Astrocyte (in vitro differentiated cells and primary cell): ENCODE measurements around the gene PHTF1. TPM values are rescaled to one million over a fixed set of nuclear protein-coding genes. Genes with fewer than 3 reads are reported as not detected.

ENCODE experiments used
- DNase-seq: peaks from one replicate; pipeline ENCODE4 v3.0.0-alpha.2; 2010; ENCODE audit warnings: low read depth
- FAIRE-seq: peaks from 2 replicates; lab custom pipeline; 2011; peaks lifted over from hg19 to GRCh38; lab: Jason Lieb, UNC
- H2AFZ ChIP-seq: 2 replicates; pipeline ENCODE4 v1.6.0; 2012; ENCODE audit warnings: low read depth, low read length, inconsistent platforms
- H3K27ac ChIP-seq: 2 replicates; pipeline ENCODE4 v1.5.1; 2011; ENCODE audit warnings: low read depth, low read length, inconsistent platforms
- H3K27me3 ChIP-seq: 2 replicates; pipeline ENCODE4 v1.6.0; 2011; ENCODE audit warnings: low read length, inconsistent platforms; ENCODE audit not compliant: insufficient read depth
- H3K36me3 ChIP-seq: 2 replicates; pipeline ENCODE4 v1.5.1; 2011; ENCODE audit warnings: low read length, inconsistent platforms; ENCODE audit not compliant: insufficient read depth
- H3K4me1 ChIP-seq: 2 replicates; pipeline ENCODE4 v1.5.1; 2011; ENCODE audit warnings: low read length, inconsistent platforms; ENCODE audit not compliant: insufficient read depth
- H3K4me2 ChIP-seq: 2 replicates; pipeline ENCODE4 v1.6.0; 2012; ENCODE audit warnings: low read length, inconsistent platforms
- H3K4me3 ChIP-seq: 2 replicates; pipeline ENCODE4 v1.5.1; 2011; ENCODE audit warnings: low read depth, mild to moderate bottlenecking, low read length, inconsistent platforms; ENCODE audit not compliant: insufficient read depth
- H3K79me2 ChIP-seq: 2 replicates; pipeline ENCODE4 v1.6.0; 2012; ENCODE audit warnings: mild to moderate bottlenecking, low read length, inconsistent platforms; ENCODE audit not compliant: insufficient read depth
- H3K9ac ChIP-seq: 2 replicates; pipeline ENCODE4 v1.6.0; 2012; ENCODE audit warnings: mild to moderate bottlenecking, low read length, inconsistent platforms
- H3K9me3 ChIP-seq: 2 replicates; pipeline ENCODE4 v1.5.1; 2012; ENCODE audit warnings: low read depth, mild to moderate bottlenecking, low read length, inconsistent platforms; ENCODE audit not compliant: insufficient read depth
- H4K20me1 ChIP-seq: 2 replicates; pipeline ENCODE4 v1.6.0; 2012; ENCODE audit warnings: low read length, inconsistent platforms; ENCODE audit not compliant: insufficient read depth
- H3K27ac Mint-ChIP-seq: one replicate; pipeline ENCODE4 v1.8.0; 2021; ENCODE audit warnings: mild to moderate bottlenecking, mixed read lengths; ENCODE audit not compliant: unreplicated experiment
- H3K27me3 Mint-ChIP-seq: one replicate; pipeline ENCODE4 v1.8.0; 2021; ENCODE audit warnings: low read depth, mixed read lengths; ENCODE audit not compliant: unreplicated experiment
- H3K36me3 Mint-ChIP-seq: one replicate; pipeline ENCODE4 v1.8.0; 2021; ENCODE audit warnings: low read depth, mixed read lengths; ENCODE audit not compliant: unreplicated experiment
- H3K4me1 Mint-ChIP-seq: one replicate; pipeline ENCODE4 v1.8.0; 2021; ENCODE audit warnings: low read depth, mixed read lengths; ENCODE audit not compliant: unreplicated experiment
- H3K4me3 Mint-ChIP-seq: one replicate; pipeline ENCODE4 v1.8.0; 2021; ENCODE audit warnings: mild to moderate bottlenecking, moderate library complexity, mixed read lengths; ENCODE audit not compliant: unreplicated experiment
- H3K9me3 Mint-ChIP-seq: one replicate; pipeline ENCODE4 v1.8.0; 2021; ENCODE audit warnings: mild to moderate bottlenecking, mixed read lengths; ENCODE audit not compliant: unreplicated experiment
- EZH2 ChIP-seq: IDR thresholded peaks from 2 replicates; pipeline ENCODE4 v1.6.1; 2012; ENCODE audit warnings: mild to moderate bottlenecking, low read length, inconsistent platforms; ENCODE audit not compliant: insufficient read depth
- total RNA-seq: library from RNA; stranded (reverse); gene quantifications from 2 replicates; pipeline ENCODE4 v1.2.1, GENCODE V29; 2021
- TF ChIP-seq, protein P1 (sequence below): IDR thresholded peaks from 2 replicates; pipeline ENCODE4 v1.5.1; 2011; ENCODE audit warnings: low read depth, mild to moderate bottlenecking, inconsistent platforms, low read length, moderate library complexity; ENCODE audit not compliant: insufficient read depth

PHTF1 gene
- total RNA-seq, 1 donor from 2014 or later, result 36.4 TPM

DNA sequence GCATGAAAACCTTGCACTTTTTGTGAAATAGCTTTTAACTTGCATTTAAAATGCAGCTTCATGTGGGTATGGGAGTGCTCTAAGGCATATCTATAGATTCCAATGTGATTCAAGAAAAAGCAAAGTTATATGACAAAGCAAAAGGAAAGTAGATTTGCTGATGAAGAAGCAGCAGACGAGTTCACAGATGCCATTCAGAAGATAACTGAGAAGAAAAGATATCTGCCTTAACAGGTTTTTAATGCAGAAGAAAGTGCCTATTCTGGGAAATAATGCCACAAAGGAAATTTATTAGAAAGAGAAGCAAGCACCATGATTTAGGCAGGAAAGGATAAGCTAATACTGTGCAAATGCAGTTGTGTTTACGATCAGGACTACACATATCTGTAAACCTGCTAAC is 68.1 kb downstream of the PHTF1 start:
- Histone ChIP-seq H3K36me3 (no peaks in the 10 kb centered on the region), H3K4me2 (no peak overlapping the region), H3K9me3 (peaks cover 4% of the 10 kb centered on the region), H3K9ac (no peak overlapping the region), H3K4me3 (no peak overlapping the region), H3K4me1 (no peaks in the 10 kb centered on the region), H2AFZ (no peak overlapping the region), H3K27me3 (no peaks in the 10 kb centered on the region), H4K20me1 (no peaks in the 10 kb centered on the region), H3K27ac (no peak overlapping the region), H3K79me2 (no peaks in the 10 kb centered on the region)
- TF ChIP-seq, protein P1, sequence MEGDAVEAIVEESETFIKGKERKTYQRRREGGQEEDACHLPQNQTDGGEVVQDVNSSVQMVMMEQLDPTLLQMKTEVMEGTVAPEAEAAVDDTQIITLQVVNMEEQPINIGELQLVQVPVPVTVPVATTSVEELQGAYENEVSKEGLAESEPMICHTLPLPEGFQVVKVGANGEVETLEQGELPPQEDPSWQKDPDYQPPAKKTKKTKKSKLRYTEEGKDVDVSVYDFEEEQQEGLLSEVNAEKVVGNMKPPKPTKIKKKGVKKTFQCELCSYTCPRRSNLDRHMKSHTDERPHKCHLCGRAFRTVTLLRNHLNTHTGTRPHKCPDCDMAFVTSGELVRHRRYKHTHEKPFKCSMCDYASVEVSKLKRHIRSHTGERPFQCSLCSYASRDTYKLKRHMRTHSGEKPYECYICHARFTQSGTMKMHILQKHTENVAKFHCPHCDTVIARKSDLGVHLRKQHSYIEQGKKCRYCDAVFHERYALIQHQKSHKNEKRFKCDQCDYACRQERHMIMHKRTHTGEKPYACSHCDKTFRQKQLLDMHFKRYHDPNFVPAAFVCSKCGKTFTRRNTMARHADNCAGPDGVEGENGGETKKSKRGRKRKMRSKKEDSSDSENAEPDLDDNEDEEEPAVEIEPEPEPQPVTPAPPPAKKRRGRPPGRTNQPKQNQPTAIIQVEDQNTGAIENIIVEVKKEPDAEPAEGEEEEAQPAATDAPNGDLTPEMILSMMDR, result no peak
- no peak for TF ChIP-seq EZH2
- Mint-ChIP-seq H3K4me3 (no peak overlapping the region), H3K36me3 (peaks cover 21% of the 10 kb centered on the region), H3K27me3 (no peaks in the 10 kb centered on the region), H3K4me1 (no peaks in the 10 kb centered on the region), H3K9me3 (peaks cover 6% of the 10 kb centered on the region), H3K27ac (no peak overlapping the region)
- FAIRE-seq (no peak), DNase-seq (no peak)

DNA sequence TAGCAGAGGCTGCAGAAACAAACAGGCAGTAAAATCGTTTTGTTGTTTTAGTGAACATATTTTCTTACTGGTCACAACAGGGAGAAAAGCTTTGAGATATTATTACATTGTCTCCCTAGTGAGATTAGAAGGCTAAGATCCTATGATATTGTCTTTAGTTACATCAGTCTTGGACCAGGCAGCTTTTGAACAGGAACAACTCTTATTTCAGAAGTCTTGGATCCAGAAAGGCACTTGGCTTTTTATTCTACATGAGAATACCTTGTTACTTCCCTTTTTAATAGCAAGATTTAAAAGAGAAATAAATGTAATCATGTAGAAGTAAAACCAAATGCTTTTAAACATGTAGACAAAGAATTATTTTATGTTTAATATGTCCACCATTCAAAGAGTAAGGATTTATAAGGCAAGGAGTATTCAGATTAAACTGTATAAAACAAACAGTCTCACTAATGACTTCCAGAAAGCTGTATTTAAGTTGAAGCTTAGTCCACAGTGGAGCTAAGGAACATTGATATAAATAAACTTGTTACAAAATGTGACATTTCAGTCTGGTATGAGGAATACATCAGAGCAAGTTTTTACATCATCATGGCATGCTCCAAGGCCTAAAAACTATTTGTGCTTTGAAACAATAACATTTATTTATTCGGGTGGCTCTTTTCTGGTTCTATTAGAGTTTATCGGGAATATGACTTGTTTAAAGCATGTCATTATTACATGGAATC is 72.2 kb downstream of the PHTF1 start:
- Mint-ChIP-seq H3K9me3 (peaks cover 2% of the 10 kb centered on the region), H3K27ac (no peak overlapping the region), H3K4me3 (no peak overlapping the region), H3K36me3 (peaks cover 5% of the 10 kb centered on the region), H3K4me1 (no peaks in the 10 kb centered on the region), H3K27me3 (no peaks in the 10 kb centered on the region)
- Histone ChIP-seq H3K4me3 (no peak overlapping the region), H3K79me2 (no peaks in the 10 kb centered on the region), H3K4me2 (no peak overlapping the region), H3K9me3 (no peaks in the 10 kb centered on the region), H3K27me3 (no peaks in the 10 kb centered on the region), H3K9ac (no peak overlapping the region), H2AFZ (no peak overlapping the region), H3K4me1 (no peaks in the 10 kb centered on the region), H3K36me3 (peaks cover 3% of the 10 kb centered on the region), H4K20me1 (no peaks in the 10 kb centered on the region), H3K27ac (no peak overlapping the region)
- TF ChIP-seq, protein P1, result no peak
- TF ChIP-seq EZH2, result no peak
- FAIRE-seq (no peak), DNase-seq (no peak)

DNA sequence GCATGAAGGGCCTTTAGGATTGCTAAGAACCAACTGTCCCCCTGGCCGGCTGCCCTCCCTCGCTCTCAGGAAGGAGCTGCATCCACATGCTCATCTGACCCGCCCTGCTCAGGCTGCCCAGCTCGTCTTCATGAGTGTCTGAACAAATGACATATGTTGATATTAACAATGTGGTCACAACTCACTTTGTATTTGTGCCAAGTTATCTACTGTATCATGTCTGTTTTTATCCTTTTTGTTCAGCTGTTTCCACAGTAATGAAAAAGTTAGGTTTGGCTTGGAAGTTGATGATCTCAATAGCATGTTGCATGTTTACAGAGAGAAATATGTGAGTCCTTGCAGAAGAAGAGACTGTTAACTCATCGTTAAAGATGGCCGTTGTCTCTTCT is 75.1 kb downstream of the PHTF1 start:
- no peak for FAIRE-seq
- no peak for TF ChIP-seq EZH2
- TF ChIP-seq, protein P1, result no peak
- H2AFZ ChIP-seq, result no peak overlapping the region

More for the DNA sequence above, 75.1 kb downstream of the PHTF1 start:
- no peaks in the 10 kb centered on the region for H4K20me1 ChIP-seq
- no peaks in the 10 kb centered on the region for H3K4me1 ChIP-seq
- Mint-ChIP-seq H3K9me3 (no peaks in the 10 kb centered on the region), H3K4me1 (no peaks in the 10 kb centered on the region), H3K27ac (no peak overlapping the region), H3K27me3 (no peaks in the 10 kb centered on the region), H3K4me3 (no peak overlapping the region), H3K36me3 (peaks cover 4% of the 10 kb centered on the region)
- H3K79me2 ChIP-seq, result no peaks in the 10 kb centered on the region
- DNase-seq, result no peak
- no peak overlapping the region for H3K4me2 ChIP-seq
- no peaks in the 10 kb centered on the region for H3K9me3 ChIP-seq
- H3K36me3 ChIP-seq, result peaks cover 3% of the 10 kb centered on the region
- no peak overlapping the region for H3K9ac ChIP-seq
- H3K4me3 ChIP-seq, result no peak overlapping the region
- H3K27me3 ChIP-seq, result no peaks in the 10 kb centered on the region
- H3K27ac ChIP-seq, result no peak overlapping the region
